ENCODE results near the gene SLAMF7. TPM values are rescaled to one million over a fixed set of nuclear protein-coding genes. Genes with fewer than 3 reads are reported as not detected.

SLAMF7 gene
- total and polyA plus RNA-seq, 2 of the 8 experiments (the other 6 are each of a cell fraction or from before 2014, with no cell fraction given) = not detected

GRCh38 chr1:160738271-160738670 is 776 bp upstream of the SLAMF7 start (continued):
- TF ChIP-seq BRCA1 (IDR thresholded peaks at IDR 0.05; ENCODE audit: low read depth, low read length) (no peak), CHD1 (IDR thresholded peaks at IDR 0.05; ENCODE audit: low read depth, low read length) (no peak), TBP (IDR thresholded peaks at IDR 0.05; ENCODE audit: low read depth, low read length) (no peak), ASH2L (IDR thresholded peaks at IDR 0.05; ENCODE audit: low read length) (no peak)

Measured in H1 (cell line).